DMS53 treated with DMSO at 0.1 percent for 48 hours (cell line): ENCODE results near the gene NPAS1.
A peak's percentile ranks its signal among the peaks of the same experiment; 100 is the strongest.

Source experiments
- DNase-seq: peaks from one replicate; lab custom pipeline; 2025; ENCODE audit not compliant: unreplicated experiment; lab: John Stamatoyannopoulos, UW

NPAS1 gene

GRCh38 chr19:47013041-47013517 lies 6.6 kb upstream of the NPAS1 start:
- DNase-seq = peak; percentile 70

GRCh38 chr19:47018923-47019322 lies 714 bp upstream of the NPAS1 start:
- DNase-seq = no peak

GRCh38 chr19:47020132-47020805 lies 632 bp downstream of the NPAS1 start:
- no peak for DNase-seq

GRCh38 chr19:47020992-47021496 lies 1.4 kb downstream of the NPAS1 start:
- DNase-seq = no peak

- DNase-seq = no peak
Measured at GRCh38 chr19:47021536-47022139, 2.0 kb downstream of the NPAS1 start.

- DNase-seq = no peak
Measured at GRCh38 chr19:47022140-47022536, 2.5 kb downstream of the NPAS1 start.

GRCh38 chr19:47022541-47023447 lies 3.2 kb downstream of the NPAS1 start:
- no peak for DNase-seq

GRCh38 chr19:47023448-47023794 lies 3.8 kb downstream of the NPAS1 start:
- DNase-seq = no peak

- DNase-seq = no peak
Measured at GRCh38 chr19:47024502-47024901, 4.9 kb downstream of the NPAS1 start.

GRCh38 chr19:47026156-47026555 lies 6.5 kb downstream of the NPAS1 start:
- no peak for DNase-seq

GRCh38 chr19:47026889-47027288 lies 7.3 kb downstream of the NPAS1 start:
- no peak for DNase-seq

GRCh38 chr19:47027586-47028088 lies 8.0 kb downstream of the NPAS1 start:
- DNase-seq = no peak

GRCh38 chr19:47028195-47028601 lies 8.6 kb downstream of the NPAS1 start:
- DNase-seq = no peak

GRCh38 chr19:47032171-47032811 lies 12.7 kb downstream of the NPAS1 start:
- peak; percentile 44 for DNase-seq

GRCh38 chr19:47035127-47036096 lies 15.8 kb downstream of the NPAS1 start:
- DNase-seq = peak; percentile 69

- DNase-seq = peak; percentile 65
Measured at GRCh38 chr19:47036097-47036651, 16.5 kb downstream of the NPAS1 start.

- DNase-seq = no peak
Measured at GRCh38 chr19:47037766-47038165, 18.1 kb downstream of the NPAS1 start.

GRCh38 chr19:47039239-47039874 lies 19.7 kb downstream of the NPAS1 start:
- DNase-seq = no peak

- no peak for DNase-seq
Measured at GRCh38 chr19:47040869-47041268, 21.2 kb downstream of the NPAS1 start.
